Measurements from ENCODE around the gene DHRS12. TPM values are rescaled to one million over a fixed set of nuclear protein-coding genes. Genes with fewer than 3 reads are reported as not detected.

Gene DHRS12
- total RNA-seq, 1 donor, result 3.3 TPM

GRCh38 chr13:51768976-51769375 is 35.0 kb downstream of the DHRS12 start:
- no peak overlapping the region for H3K4me3 ChIP-seq (ENCODE audit: insufficient read depth, low read length)
- H3K9me3 ChIP-seq (ENCODE audit: low read depth, low read length), result no peaks in the 10 kb centered on the region
- H3K79me2 ChIP-seq (ENCODE audit: insufficient read depth, low read length), result no peaks in the 10 kb centered on the region
- H4K20me1 ChIP-seq (ENCODE audit: insufficient read depth, low read length), result no peaks in the 10 kb centered on the region
- peaks cover 5% of the 10 kb centered on the region for H3K27me3 ChIP-seq (ENCODE audit: insufficient read depth, low read length)
- no peak for TF ChIP-seq CTCF (IDR thresholded peaks at IDR 0.05; ENCODE audit: extremely low read depth, low read depth, low read length)
- H3K4me1 ChIP-seq (ENCODE audit: insufficient read depth, low read length), result peaks cover 13% of the 10 kb centered on the region
- no peak overlapping the region for H3K27ac ChIP-seq (ENCODE audit: low read depth, low read length)
- no peak overlapping the region for H3K4me2 ChIP-seq (ENCODE audit: insufficient read depth, low read length)
- H2AFZ ChIP-seq (ENCODE audit: low read length), result no peak overlapping the region
- no peak for DNase-seq (ENCODE audit: insufficient read length, low spot score, missing footprints)
- H3K36me3 ChIP-seq (ENCODE audit: insufficient read depth, low read length), result peaks cover 17% of the 10 kb centered on the region

- H3K4me1 ChIP-seq (ENCODE audit: insufficient read depth, low read length), result peaks cover 14% of the 10 kb centered on the region
- H3K79me2 ChIP-seq (ENCODE audit: insufficient read depth, low read length), result no peaks in the 10 kb centered on the region
- H3K4me2 ChIP-seq (ENCODE audit: insufficient read depth, low read length), result no peak overlapping the region
- no peaks in the 10 kb centered on the region for H3K27me3 ChIP-seq (ENCODE audit: insufficient read depth, low read length)
- no peaks in the 10 kb centered on the region for H3K9me3 ChIP-seq (ENCODE audit: low read depth, low read length)
- H4K20me1 ChIP-seq (ENCODE audit: insufficient read depth, low read length), result no peaks in the 10 kb centered on the region
- H3K4me3 ChIP-seq (ENCODE audit: insufficient read depth, low read length), result no peak overlapping the region
- no peak overlapping the region for H3K27ac ChIP-seq (ENCODE audit: low read depth, low read length)
- no peak overlapping the region for H2AFZ ChIP-seq (ENCODE audit: low read length)
- H3K36me3 ChIP-seq (ENCODE audit: insufficient read depth, low read length), result peaks cover 17% of the 10 kb centered on the region
- DNase-seq (ENCODE audit: insufficient read length, low spot score, missing footprints), result peak; percentile 72
- TF ChIP-seq CTCF (IDR thresholded peaks at IDR 0.05; ENCODE audit: extremely low read depth, low read depth, low read length), result no peak
These were observed 35.5 kb downstream of the DHRS12 start for GRCh38 chr13:51768378-51768921.

- no peak for TF ChIP-seq CTCF (IDR thresholded peaks at IDR 0.05; ENCODE audit: extremely low read depth, low read depth, low read length)
- DNase-seq (ENCODE audit: insufficient read length, low spot score, missing footprints), result no peak
- H3K36me3 ChIP-seq (ENCODE audit: insufficient read depth, low read length), result peaks cover 28% of the 10 kb centered on the region
- H3K9me3 ChIP-seq (ENCODE audit: low read depth, low read length), result no peaks in the 10 kb centered on the region
- H3K4me1 ChIP-seq (ENCODE audit: insufficient read depth, low read length), result peaks cover 14% of the 10 kb centered on the region
- no peak overlapping the region for H3K4me2 ChIP-seq (ENCODE audit: insufficient read depth, low read length)
- no peak overlapping the region for H2AFZ ChIP-seq (ENCODE audit: low read length)
- H4K20me1 ChIP-seq (ENCODE audit: insufficient read depth, low read length), result no peaks in the 10 kb centered on the region
- no peak overlapping the region for H3K4me3 ChIP-seq (ENCODE audit: insufficient read depth, low read length)
- no peaks in the 10 kb centered on the region for H3K27me3 ChIP-seq (ENCODE audit: insufficient read depth, low read length)
- no peaks in the 10 kb centered on the region for H3K79me2 ChIP-seq (ENCODE audit: insufficient read depth, low read length)
- H3K27ac ChIP-seq (ENCODE audit: low read depth, low read length), result no peak overlapping the region
These were observed 36.9 kb downstream of the DHRS12 start for GRCh38 chr13:51767100-51767499.

- Histone ChIP-seq H3K4me3 (ENCODE audit: insufficient read depth, low read length) (peak overlapping the region; percentile 18), H3K27ac (ENCODE audit: low read depth, low read length) (peak overlapping the region; percentile 76)
- no peak for DNase-seq (ENCODE audit: insufficient read length, low spot score, missing footprints)
These were observed 38.8 kb downstream of the DHRS12 start for GRCh38 chr13:51765142-51765515.

More at GRCh38 chr13:51765142-51765515, 38.8 kb downstream of the DHRS12 start:
- peaks cover 43% of the 10 kb centered on the region for H3K36me3 ChIP-seq (ENCODE audit: insufficient read depth, low read length)
- TF ChIP-seq CTCF (IDR thresholded peaks at IDR 0.05; ENCODE audit: extremely low read depth, low read depth, low read length), result no peak
- peak overlapping the region; percentile 53 for H3K4me2 ChIP-seq (ENCODE audit: insufficient read depth, low read length)
- no peaks in the 10 kb centered on the region for H4K20me1 ChIP-seq (ENCODE audit: insufficient read depth, low read length)
- no peak overlapping the region for H2AFZ ChIP-seq (ENCODE audit: low read length)
- H3K4me1 ChIP-seq (ENCODE audit: insufficient read depth, low read length), result peaks cover 14% of the 10 kb centered on the region
- H3K27me3 ChIP-seq (ENCODE audit: insufficient read depth, low read length), result no peaks in the 10 kb centered on the region
- H3K9me3 ChIP-seq (ENCODE audit: low read depth, low read length), result no peaks in the 10 kb centered on the region
- no peaks in the 10 kb centered on the region for H3K79me2 ChIP-seq (ENCODE audit: insufficient read depth, low read length)

Data from osteoblast (primary cell).